IMR-90 (cell line): Measurements from ENCODE around the gene AHR. TPM values are rescaled to one million over a fixed set of nuclear protein-coding genes. Genes with fewer than 3 reads are reported as not detected.
A peak's percentile ranks its signal among the peaks of the same experiment; 100 is the strongest.

Experiments
- ATAC-seq: fragments of 200-7000 bp; cut with Tn5 transposase; 2 replicates; pipeline ENCODE4 v1.9.1; 2020; ENCODE audit warnings: low read depth, mild to moderate bottlenecking, moderate library complexity
- BruUV-seq: library from RNA; stranded (reverse); fragments of 400-500 nt; replicated peaks from 2 replicates; lab custom pipeline; 2021; lab: Mats Ljungman, UMichigan
- CTCF ChIA-PET: fragments of 300-600 bp; formaldehyde crosslinking; extraction: SDS; loops from one replicate; lab custom pipeline; 2021; ENCODE audit warnings: antibody characterized with exemption; lab: Yijun Ruan, JAX
- POLR2A ChIA-PET: fragments of 300-600 bp; sonication (Branson Sonifier 250); formaldehyde crosslinking; loops from one replicate; lab custom pipeline; 2022; ENCODE audit warnings: antibody characterized with exemption; ENCODE audit not compliant: unreplicated experiment; lab: Charles Lee
- DNase-seq: peaks from one replicate; pipeline ENCODE4 v3.0.0; 2013
- H2AFZ ChIP-seq: replicated peaks from 2 replicates; pipeline ENCODE3; 2013; ENCODE audit warnings: low read length, mild to moderate bottlenecking; ENCODE audit not compliant: poor library complexity
- H2AK5ac ChIP-seq: 2 replicates; pipeline ENCODE4 v1.6.1; 2013; ENCODE audit warnings: low read depth, low read length, inconsistent platforms
- H2AK9ac ChIP-seq: replicated peaks from 2 replicates; pipeline ENCODE3; 2013; ENCODE audit warnings: mild to moderate bottlenecking, low read depth, low read length, moderate library complexity; ENCODE audit not compliant: poor library complexity
- H2BK120ac ChIP-seq: 2 replicates; pipeline ENCODE4 v1.6.1; 2013; ENCODE audit warnings: low read depth, low read length, inconsistent platforms
- H2BK15ac ChIP-seq: 3 replicates; pipeline ENCODE4 v1.6.1; 2013; ENCODE audit warnings: low read depth, low read length, inconsistent platforms
- H2BK20ac ChIP-seq: 2 replicates; pipeline ENCODE4 v1.6.1; 2013; ENCODE audit warnings: low read depth, mild to moderate bottlenecking, inconsistent platforms, low read length, moderate library complexity
- H2BK5ac ChIP-seq: 2 replicates; pipeline ENCODE4 v1.6.1; 2013; ENCODE audit warnings: mild to moderate bottlenecking, low read depth, low read length, inconsistent platforms; ENCODE audit not compliant: poor library complexity, severe bottlenecking
- H3K14ac ChIP-seq: replicated peaks from 2 replicates; pipeline ENCODE4 v1.6.1; 2013; ENCODE audit warnings: low read depth, low read length, inconsistent platforms
- H3K18ac ChIP-seq: 2 replicates; pipeline ENCODE4 v1.6.1; 2013; ENCODE audit warnings: low read depth, low read length, control low read depth
- H3K23ac ChIP-seq: 2 replicates; pipeline ENCODE4 v1.6.1; 2013; ENCODE audit warnings: low read depth, low read length, inconsistent platforms
- H3K27ac ChIP-seq: 2 replicates; pipeline ENCODE4 v1.5.1; 2013; ENCODE audit warnings: mild to moderate bottlenecking, control low read depth, low read length; ENCODE audit not compliant: insufficient read depth
- H3K27me3 ChIP-seq: 2 replicates; pipeline ENCODE4 v1.6.1; 2013; ENCODE audit warnings: low read length; ENCODE audit not compliant: control insufficient read depth, insufficient read depth
- H3K36me3 ChIP-seq: 2 replicates; pipeline ENCODE4 v1.6.1; 2013; ENCODE audit warnings: low read length, mixed read lengths; ENCODE audit not compliant: control insufficient read depth, insufficient read depth
- H3K4ac ChIP-seq: 2 replicates; pipeline ENCODE4 v1.6.1; 2013; ENCODE audit warnings: low read depth, low read length, inconsistent platforms
- H3K4me1 ChIP-seq: 2 replicates; pipeline ENCODE4 v1.6.1; 2013; ENCODE audit warnings: low read length, mixed read lengths; ENCODE audit not compliant: control insufficient read depth, insufficient read depth
- H3K4me2 ChIP-seq: 2 replicates; pipeline ENCODE4 v1.6.1; 2013; ENCODE audit warnings: low read depth, mild to moderate bottlenecking, control low read depth, low read length, moderate library complexity
- H3K4me3 ChIP-seq: 2 replicates; pipeline ENCODE4 v1.5.1; 2013; ENCODE audit warnings: low read depth, mild to moderate bottlenecking, control low read depth, low read length, moderate library complexity; ENCODE audit not compliant: insufficient read depth
- H3K56ac ChIP-seq: 2 replicates; pipeline ENCODE4 v1.6.1; 2013; ENCODE audit warnings: low read length, inconsistent platforms; ENCODE audit not compliant: insufficient read depth; ENCODE audit errors: extremely low read depth
- H3K79me1 ChIP-seq, 2 experiments: 2 replicates each; pipeline ENCODE4 v1.6.1; 2013; ENCODE audit warnings: low read length in 2 of 2, inconsistent platforms in 1 of 2, low read depth in 1 of 2
- H3K9ac ChIP-seq: 2 replicates; pipeline ENCODE4 v1.6.1; 2013; ENCODE audit warnings: low read depth, low read length, control low read depth
- H3K9me1 ChIP-seq: 2 replicates; pipeline ENCODE4 v1.6.1; 2013; ENCODE audit warnings: low read length, inconsistent platforms; ENCODE audit not compliant: insufficient read depth
- H3K9me3 ChIP-seq: 2 replicates; pipeline ENCODE4 v1.6.1; 2013; ENCODE audit warnings: low read length; ENCODE audit not compliant: control insufficient read depth, insufficient read depth
- H4K20me1 ChIP-seq: 2 replicates; pipeline ENCODE4 v1.6.1; 2013; ENCODE audit warnings: low read length, inconsistent platforms; ENCODE audit not compliant: insufficient read depth
- H4K5ac ChIP-seq: 2 replicates; pipeline ENCODE4 v1.6.1; 2013; ENCODE audit warnings: mild to moderate bottlenecking, low read depth, low read length, control low read depth
- H4K8ac ChIP-seq, 2 experiments: 2 replicates each; pipeline ENCODE4 v1.6.1; 2013; ENCODE audit warnings: low read depth in 2 of 2, low read length in 2 of 2, control low read depth in 1 of 2, inconsistent platforms in 1 of 2
- H4K91ac ChIP-seq: 2 replicates; pipeline ENCODE4 v1.6.1; 2013; ENCODE audit warnings: low read depth, low read length, inconsistent platforms; ENCODE audit not compliant: insufficient read depth
- CHD1 ChIP-seq: IDR thresholded peaks from 2 replicates; pipeline ENCODE4 v1.6.1; 2012; ENCODE audit warnings: low read depth, low read length, improper control_type of control experiment
- FOS ChIP-seq: fragments of 150-350 bp; IDR thresholded peaks from 2 replicates; pipeline ENCODE4 v1.6.1; 2016; ENCODE audit warnings: low read depth, low read length
- MAFK ChIP-seq: IDR thresholded peaks from 2 replicates; pipeline ENCODE4 v1.6.1; 2012; ENCODE audit warnings: low read depth, low read length, improper control_type of control experiment
- MAZ ChIP-seq: IDR thresholded peaks from 2 replicates; pipeline ENCODE4 v1.6.1; 2012; ENCODE audit warnings: low read depth, mild to moderate bottlenecking, low read length, improper control_type of control experiment, moderate library complexity, borderline replicate concordance
- MXI1 ChIP-seq: IDR thresholded peaks from 2 replicates; pipeline ENCODE4 v1.6.1; 2012; ENCODE audit warnings: low read depth, mild to moderate bottlenecking, low read length, moderate library complexity, borderline replicate concordance
- NFE2L2 ChIP-seq: fragments of 150-350 bp; IDR thresholded peaks from 2 replicates; pipeline ENCODE4 v1.6.1; 2016; ENCODE audit warnings: low read depth, mild to moderate bottlenecking, low read length
- RCOR1 ChIP-seq: IDR thresholded peaks from 2 replicates; pipeline ENCODE4 v1.6.1; 2012; ENCODE audit warnings: mild to moderate bottlenecking, low read length, improper control_type of control experiment; ENCODE audit not compliant: insufficient replicate concordance
- RFX5 ChIP-seq: IDR thresholded peaks from 2 replicates; pipeline ENCODE4 v1.8.0; 2012; ENCODE audit warnings: low read depth, mild to moderate bottlenecking, low read length, moderate library complexity
- SMC3 ChIP-seq: fragments of 150-350 bp; IDR thresholded peaks from 2 replicates; pipeline ENCODE4 v1.6.1; 2016; ENCODE audit warnings: low read depth, mild to moderate bottlenecking, antibody characterized with exemption, low read length, moderate library complexity
- WGBS, 2 experiments: methylation state at CpG; one replicate each; pipeline versions ENCODE4 v1.1.5 to v1.1.7; 2013; ENCODE audit warnings: missing lambda C conversion rate in 2 of 2; ENCODE audit not compliant: insufficient read length in 1 of 2; ENCODE audit errors: extremely low coverage in 2 of 2; 5-methylcytosine and 5-hydroxymethylcytosine counted together
- dilution Hi-C: fragments of 300-500 bp; cut with HindIII; formaldehyde crosslinking; loops from one replicate; pipeline ENCODE4 v1.14.3; 2018; ENCODE audit warnings: low sequenced_read_pairs; ENCODE audit not compliant: unreplicated experiment
- in situ Hi-C: fragments of 300-500 bp; cut with MboI; formaldehyde crosslinking; loops from 3 replicates; pipeline ENCODE4 v1.14.3; 2019; ENCODE audit warnings: low sequenced_read_pairs, inconsistent platforms, mixed read lengths
- intact Hi-C: fragments of 100-400 bp; cut with micrococcal nuclease; formaldehyde crosslinking; loops from 2 replicates; pipeline ENCODE4 v1.10.0; 2022
- polyA plus RNA-seq, 3 experiments: library from polyadenylated mRNA; depleted of rRNA; stranded (reverse); fragments of >200 nt; gene quantifications; 2 replicates each; pipeline ENCODE4 v1.2.3, GENCODE V29; 2012; ENCODE audit warnings: low replicate concordance in 1 of 3
- total RNA-seq: library from RNA; depleted of rRNA; stranded (reverse); fragments of >200 nt; gene quantifications from 2 replicates; pipeline ENCODE4 v1.2.3, GENCODE V29; 2012
- TF ChIP-seq, protein P1 (sequence below): fragments of 150-350 bp; IDR thresholded peaks from 2 replicates; pipeline ENCODE4 v1.6.1; 2017; ENCODE audit warnings: mild to moderate bottlenecking, antibody characterized with exemption, low read length, low read depth

AHR gene
- total and polyA plus RNA-seq, 2 of the 4 experiments (the other 2 are of a cell fraction), result 6.9 to 55.2 TPM

DNA sequence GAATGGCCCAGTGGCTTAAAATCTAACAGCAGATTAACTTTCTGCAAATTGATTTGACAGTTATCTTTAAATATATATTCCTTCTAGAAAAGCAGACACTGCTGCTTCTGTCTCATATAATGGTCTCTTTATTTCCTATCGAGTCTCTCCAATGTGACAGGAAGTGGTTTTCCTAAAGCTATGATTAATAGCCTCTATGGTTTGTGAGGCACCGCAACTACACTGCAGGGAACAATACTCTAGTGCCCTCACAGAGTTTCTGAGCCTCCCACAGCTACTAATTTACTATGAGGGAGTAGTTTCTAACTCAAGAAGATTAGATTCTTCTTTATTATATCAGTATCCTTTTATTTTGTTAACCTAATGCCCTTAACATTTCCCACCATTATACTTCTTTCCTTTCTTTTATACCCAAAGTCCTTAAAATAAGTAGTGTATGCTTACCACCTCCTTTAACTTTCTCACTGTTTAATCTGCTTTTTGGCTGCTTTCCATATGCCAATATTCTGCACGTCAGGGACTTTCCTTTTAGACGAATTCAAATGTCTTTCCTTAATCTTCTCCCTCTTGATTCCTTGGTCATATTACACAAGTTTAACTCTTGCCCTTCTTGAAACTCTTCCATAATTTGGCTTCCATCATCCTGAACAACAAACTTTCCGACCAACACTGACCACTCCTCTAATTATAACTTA lies 23.8 kb upstream of the AHR start:
- H2AK9ac ChIP-seq, result no peak overlapping the region
- H4K91ac ChIP-seq, result peak overlapping the region; percentile 62; the same call in 1 of the 2 replicates
- H3K4me3 ChIP-seq, result no peak overlapping the region
- H3K36me3 ChIP-seq, result no peaks in the 10 kb centered on the region
- H2BK15ac ChIP-seq, result peak overlapping the region; percentile 90
- H3K4me2 ChIP-seq, result no peak overlapping the region
- no peak overlapping the region for H3K9ac ChIP-seq
- peak overlapping the region; percentile 62 for H3K14ac ChIP-seq
- H4K20me1 ChIP-seq, result no peaks in the 10 kb centered on the region
- CTCF ChIA-PET, result no interaction called here
- no peaks in the 10 kb centered on the region for H3K27me3 ChIP-seq
- H3K23ac ChIP-seq, result 0 out of 2 replicates have a peak overlapping the region, but pooled peaks have one; percentile 8
- H3K4ac ChIP-seq, result peak overlapping the region; percentile 68; the same call in 1 of the 2 replicates
- dilution Hi-C loops (no loop called here), intact Hi-C loops (no loop called here), in situ Hi-C loops (no loop called here)
- H3K4me1 ChIP-seq, result peaks cover 3% of the 10 kb centered on the region; the same call in 1 of the 2 replicates
- 67% methylated on average over 3 of the region's 5 CpGs; no CpG with 5 or more reads in 1 of the 2 experiments for WGBS, 2 experiments
- ATAC-seq (no peak), DNase-seq (peak; percentile 48)
- TF ChIP-seq, protein P1, sequence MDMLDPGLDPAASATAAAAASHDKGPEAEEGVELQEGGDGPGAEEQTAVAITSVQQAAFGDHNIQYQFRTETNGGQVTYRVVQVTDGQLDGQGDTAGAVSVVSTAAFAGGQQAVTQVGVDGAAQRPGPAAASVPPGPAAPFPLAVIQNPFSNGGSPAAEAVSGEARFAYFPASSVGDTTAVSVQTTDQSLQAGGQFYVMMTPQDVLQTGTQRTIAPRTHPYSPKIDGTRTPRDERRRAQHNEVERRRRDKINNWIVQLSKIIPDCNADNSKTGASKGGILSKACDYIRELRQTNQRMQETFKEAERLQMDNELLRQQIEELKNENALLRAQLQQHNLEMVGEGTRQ, result no peak
- TF ChIP-seq CHD1 (no peak), SMC3 (no peak), MAFK (no peak), RCOR1 (no peak), NFE2L2 (no peak), RFX5 (no peak), MAZ (no peak), FOS (no peak), MXI1 (no peak)
- H2AFZ ChIP-seq, result no peak overlapping the region
- H2AK5ac ChIP-seq, result peak overlapping the region; percentile 17; the same call in 1 of the 2 replicates
- POLR2A ChIA-PET, result no interaction called here
- H4K8ac ChIP-seq, result peak overlapping the region in 1 of 2 experiments; percentile 71; a peak in 1 of 4 replicates
- H3K56ac ChIP-seq, result no peak overlapping the region
- peak overlapping the region; percentile 100 for H2BK5ac ChIP-seq
- no peaks in the 10 kb centered on the region for H3K79me1 ChIP-seq
- no TSS peak for BruUV-seq
- peak overlapping the region; percentile 83 for H2BK120ac ChIP-seq
- H2BK20ac ChIP-seq, result peak overlapping the region; percentile 85
- H3K18ac ChIP-seq, result peak overlapping the region; percentile 60; the same call in 1 of the 2 replicates
- no peak overlapping the region for H3K27ac ChIP-seq
- 0 out of 2 replicates have a peak, but pooled peaks cover 4% of the 10 kb centered on the region for H3K9me1 ChIP-seq
- H3K9me3 ChIP-seq, result peaks cover 14% of the 10 kb centered on the region
- no peak overlapping the region; the same call in 1 of the 2 replicates for H4K5ac ChIP-seq
